ENCODE results near the gene CD53.

GRCh38 chr1:110872366-110872744, 593 bp upstream of the CD53 start:
- TF ChIP-seq EZH2 (IDR thresholded peaks at IDR 0.05; ENCODE audit: borderline replicate concordance, low read depth, low read length, severe bottlenecking) (no peak), CTCF (IDR thresholded peaks at IDR 0.05; ENCODE audit: borderline replicate concordance, extremely low read depth, low read length, poor library complexity, severe bottlenecking) (no peak)
